Thymus (tissue), 11 donors: Measurements from ENCODE around the gene YY1. TPM values are rescaled to one million over a fixed set of nuclear protein-coding genes. Genes with fewer than 3 reads are reported as not detected.
A peak's percentile ranks its signal among the peaks of the same experiment; 100 is the strongest.

Experiments used
- DNase-seq, 9 donors: peaks; one replicate each; pipeline ENCODE4 v3.0.0-alpha.2; 2013; ENCODE audit warnings: low spot score in 9 of 9, low read depth in 6 of 9, missing footprints in 1 of 9
- H3K27ac ChIP-seq, 2 donors: one replicate each; pipeline ENCODE4 v1.5.1; 2013; ENCODE audit warnings: control low read depth in 1 of 2, low read depth in 1 of 2, low read length in 1 of 2, mild to moderate bottlenecking in 1 of 2, moderate library complexity in 1 of 2
- H3K27me3 ChIP-seq, 2 donors: one replicate each; pipeline ENCODE4 v1.5.1; 2013; ENCODE audit warnings: low read length in 1 of 2; ENCODE audit not compliant: control insufficient read depth in 2 of 2, insufficient read depth in 1 of 2
- H3K36me3 ChIP-seq, 2 donors: one replicate each; pipeline ENCODE4 v1.5.1; 2013; ENCODE audit warnings: low read length in 1 of 2, mild to moderate bottlenecking in 1 of 2, moderate library complexity in 1 of 2; ENCODE audit not compliant: control insufficient read depth in 2 of 2, insufficient read depth in 2 of 2
- H3K4me1 ChIP-seq, 2 donors: one replicate each; pipeline ENCODE4 v1.5.1; 2013; ENCODE audit warnings: low read length in 2 of 2; ENCODE audit not compliant: control insufficient read depth in 2 of 2, insufficient read depth in 2 of 2
- H3K4me3 ChIP-seq, 2 donors: one replicate each; pipeline ENCODE4 v1.5.1; 2013; ENCODE audit warnings: low read length in 2 of 2, control low read depth in 1 of 2, mild to moderate bottlenecking in 1 of 2
- H3K9me3 ChIP-seq, 2 donors: one replicate each; pipeline ENCODE4 v1.5.1; 2013; ENCODE audit warnings: low read length in 1 of 2, mild to moderate bottlenecking in 1 of 2; ENCODE audit not compliant: control insufficient read depth in 2 of 2, insufficient read depth in 1 of 2
- WGBS: extraction: QIAGEN DNeasy Blood & Tissue Kit; methylation state at CpG from one replicate; pipeline ENCODE4 v1.1.7; 2013; 5-methylcytosine and 5-hydroxymethylcytosine counted together
- polyA plus RNA-seq: library from polyadenylated mRNA; stranded (reverse); fragments of 200-250 nt; gene quantifications from one replicate; pipeline ENCODE4 v1.2.3, GENCODE V29; 2013
- total RNA-seq: library from RNA; stranded (reverse); fragments of 120-200 nt; gene quantifications from one replicate; pipeline ENCODE4 v1.2.4, GENCODE V29; 2013
- donor health status: healthy.

YY1 gene
- total and polyA plus RNA-seq, 2 donors: 66.7 to 72.3 TPM

DNA sequence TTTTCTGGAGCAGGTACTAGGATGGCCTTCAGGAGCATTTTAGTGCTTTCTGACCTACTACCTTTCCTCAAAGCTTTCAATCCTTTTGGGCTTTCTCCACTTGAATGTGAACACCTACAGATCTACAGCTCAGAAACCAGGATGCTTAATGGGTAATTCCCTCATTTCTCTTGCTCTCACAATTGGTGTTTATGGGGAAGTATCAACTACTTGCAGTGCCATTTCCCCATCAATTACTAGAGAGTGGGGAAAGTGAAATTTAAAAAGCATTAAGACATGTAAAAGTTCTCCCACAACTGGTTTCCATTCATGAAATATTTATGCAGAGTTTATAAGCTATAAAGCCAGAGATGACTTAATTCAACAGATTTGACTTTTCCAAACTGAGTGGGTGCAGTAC is 2.1 kb upstream of the YY1 start:
- peaks cover 12 to 21% of the 10 kb centered on the region in 2 donors for H3K4me1 ChIP-seq
- DNase-seq: peak in 1 of 9 donors; percentile 27
- H3K27me3 ChIP-seq: no peaks in the 10 kb centered on the region
- peak overlapping the region; percentile 81 to 100 for H3K4me3 ChIP-seq
- H3K27ac ChIP-seq: peak overlapping the region in 1 of 2 donors; percentile 86
- H3K9me3 ChIP-seq: no peaks in the 10 kb centered on the region
- H3K36me3 ChIP-seq: peaks cover 4 to 12% of the 10 kb centered on the region in 2 donors

DNA sequence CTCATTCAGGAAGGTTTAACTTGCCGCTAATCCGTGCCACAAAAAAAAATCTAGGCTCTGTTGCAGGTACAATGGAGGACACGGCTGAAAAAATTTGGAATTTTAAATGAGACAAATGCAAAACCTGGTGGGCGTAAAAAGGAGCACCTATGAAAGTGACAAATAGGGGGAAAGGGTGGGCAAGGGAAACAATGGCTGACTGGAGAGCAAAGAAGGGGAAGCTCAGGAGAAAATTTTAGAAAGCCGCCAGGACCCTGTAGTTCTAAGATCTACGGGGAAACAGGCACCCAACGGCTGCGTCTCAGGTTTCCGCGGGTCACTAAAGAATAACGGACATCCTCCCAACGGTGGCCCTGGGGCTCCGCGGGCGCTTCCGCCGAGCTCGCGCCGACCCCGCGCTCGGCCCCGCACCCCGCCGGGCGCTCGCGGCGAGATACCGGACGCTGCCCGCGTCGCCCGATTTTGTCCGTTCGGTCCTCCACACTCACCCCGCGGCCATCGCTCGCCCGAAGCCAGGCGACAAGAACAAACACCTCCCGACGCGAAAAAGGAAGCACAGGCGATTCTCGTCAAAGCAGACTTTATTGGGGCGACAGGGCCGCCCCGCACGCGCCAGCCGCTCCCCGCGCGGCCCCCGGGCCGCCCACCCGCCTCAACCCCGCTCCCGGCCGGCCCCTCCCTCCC is 1.1 kb upstream of the YY1 start:
- Histone ChIP-seq H3K9me3 (no peaks in the 10 kb centered on the region), H3K4me1 (peaks cover 16 to 27% of the 10 kb centered on the region in 2 donors), H3K36me3 (peaks cover 0 to 10% of the 10 kb centered on the region in 2 donors), H3K27me3 (no peaks in the 10 kb centered on the region), H3K27ac (peak overlapping the region; percentile 86 to 95), H3K4me3 (peak overlapping the region; percentile 81 to 100)
- DNase-seq: peak in 2 of 9 donors; percentile 40 to 62
- WGBS: under 1% methylated on average over 64 of the region's 64 CpGs

DNA sequence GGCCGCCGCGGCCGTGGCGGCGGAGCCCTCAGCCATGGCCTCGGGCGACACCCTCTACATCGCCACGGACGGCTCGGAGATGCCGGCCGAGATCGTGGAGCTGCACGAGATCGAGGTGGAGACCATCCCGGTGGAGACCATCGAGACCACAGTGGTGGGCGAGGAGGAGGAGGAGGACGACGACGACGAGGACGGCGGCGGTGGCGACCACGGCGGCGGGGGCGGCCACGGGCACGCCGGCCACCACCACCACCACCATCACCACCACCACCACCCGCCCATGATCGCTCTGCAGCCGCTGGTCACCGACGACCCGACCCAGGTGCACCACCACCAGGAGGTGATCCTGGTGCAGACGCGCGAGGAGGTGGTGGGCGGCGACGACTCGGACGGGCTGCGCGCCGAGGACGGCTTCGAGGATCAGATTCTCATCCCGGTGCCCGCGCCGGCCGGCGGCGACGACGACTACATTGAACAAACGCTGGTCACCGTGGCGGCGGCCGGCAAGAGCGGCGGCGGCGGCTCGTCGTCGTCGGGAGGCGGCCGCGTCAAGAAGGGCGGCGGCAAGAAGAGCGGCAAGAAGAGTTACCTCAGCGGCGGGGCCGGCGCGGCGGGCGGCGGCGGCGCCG is 381 bp downstream of the YY1 start:
- WGBS: under 1% methylated on average over 93 of the region's 93 CpGs
- DNase-seq: peak in 2 of 9 donors; percentile 47 to 48
- Histone ChIP-seq H3K4me3 (peak overlapping the region; percentile 83 to 100), H3K36me3 (peaks cover 1 to 11% of the 10 kb centered on the region in 2 donors), H3K27me3 (no peaks in the 10 kb centered on the region), H3K4me1 (peaks cover 16 to 27% of the 10 kb centered on the region in 2 donors), H3K27ac (peak overlapping the region; percentile 92 to 95), H3K9me3 (no peaks in the 10 kb centered on the region)

DNA sequence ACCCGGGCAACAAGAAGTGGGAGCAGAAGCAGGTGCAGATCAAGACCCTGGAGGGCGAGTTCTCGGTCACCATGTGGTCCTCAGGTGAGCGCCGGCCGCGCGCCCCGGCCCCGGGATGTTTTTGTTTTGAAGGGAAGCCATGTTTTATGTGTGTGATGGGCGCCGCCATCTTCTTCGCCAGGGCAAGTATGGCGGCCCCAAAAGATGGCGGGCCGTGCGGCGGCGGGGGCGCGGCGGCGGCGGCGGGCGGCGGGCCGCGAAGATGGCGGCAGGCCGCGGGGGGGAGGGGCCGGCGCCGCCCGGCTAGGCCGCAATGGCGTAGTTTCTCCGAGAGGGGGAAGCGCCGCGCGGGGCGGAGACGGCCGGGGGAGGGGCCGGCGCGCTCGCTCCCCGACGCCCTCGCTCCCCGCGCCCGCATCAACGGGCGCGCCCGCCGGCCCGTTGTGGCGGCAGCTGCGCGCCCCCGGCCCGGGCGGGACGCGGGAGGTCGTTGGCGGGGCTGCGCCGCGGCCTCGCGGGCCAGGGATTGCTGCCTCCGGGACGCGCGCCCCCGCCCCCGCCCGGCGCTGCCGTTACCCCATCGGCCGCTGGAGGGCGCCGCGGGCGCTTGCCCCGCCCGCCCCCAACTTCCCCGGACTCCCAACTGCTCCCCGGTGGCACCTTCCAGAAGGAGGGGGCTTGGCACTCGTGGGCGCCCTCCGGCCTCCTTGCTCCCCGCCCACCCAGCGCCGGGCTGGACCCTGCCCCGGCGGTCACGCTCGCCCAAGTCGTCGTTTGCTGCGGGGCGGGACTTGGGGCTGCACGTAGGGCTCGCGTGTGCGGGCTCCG is 1.1 kb downstream of the YY1 start:
- WGBS: 1% methylated on average over 115 of the region's 115 CpGs
- peak in 6 of 9 donors; percentile 68 to 89 (median 78) for DNase-seq
- peaks cover 5 to 11% of the 10 kb centered on the region in 2 donors for H3K36me3 ChIP-seq
- peak overlapping the region; percentile 92 to 95 for H3K27ac ChIP-seq
- H3K4me1 ChIP-seq: peaks cover 16 to 27% of the 10 kb centered on the region in 2 donors
- H3K4me3 ChIP-seq: peak overlapping the region; percentile 83 to 100
- no peaks in the 10 kb centered on the region for H3K27me3 ChIP-seq
- H3K9me3 ChIP-seq: no peaks in the 10 kb centered on the region

DNA sequence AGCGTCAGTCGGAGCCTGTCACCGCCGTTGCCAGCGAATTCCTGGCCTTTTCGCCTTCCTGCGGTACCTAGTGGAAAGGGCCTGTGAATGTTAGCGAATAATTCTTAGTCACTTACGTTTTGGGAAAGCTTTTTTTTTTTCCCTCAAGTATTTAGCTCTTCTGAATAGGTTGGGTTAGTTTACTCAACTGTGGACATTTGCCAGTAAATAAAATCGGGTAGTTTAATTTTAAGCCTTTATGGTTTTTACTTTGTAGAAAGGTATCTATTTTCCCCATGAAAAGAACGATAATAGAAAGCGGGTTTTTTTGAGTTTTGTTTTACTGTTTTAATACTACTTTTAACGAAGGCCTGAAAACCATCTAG is 1.7 kb downstream of the YY1 start:
- Histone ChIP-seq H3K27me3 (no peaks in the 10 kb centered on the region), H3K9me3 (no peaks in the 10 kb centered on the region), H3K4me1 (peaks cover 16 to 24% of the 10 kb centered on the region in 2 donors), H3K27ac (peak overlapping the region; percentile 70 to 95), H3K4me3 (peak overlapping the region; percentile 56 to 100), H3K36me3 (peaks cover 5 to 11% of the 10 kb centered on the region in 2 donors)
- WGBS: 3% methylated on average over 13 of the region's 13 CpGs
- DNase-seq: no peak

DNA sequence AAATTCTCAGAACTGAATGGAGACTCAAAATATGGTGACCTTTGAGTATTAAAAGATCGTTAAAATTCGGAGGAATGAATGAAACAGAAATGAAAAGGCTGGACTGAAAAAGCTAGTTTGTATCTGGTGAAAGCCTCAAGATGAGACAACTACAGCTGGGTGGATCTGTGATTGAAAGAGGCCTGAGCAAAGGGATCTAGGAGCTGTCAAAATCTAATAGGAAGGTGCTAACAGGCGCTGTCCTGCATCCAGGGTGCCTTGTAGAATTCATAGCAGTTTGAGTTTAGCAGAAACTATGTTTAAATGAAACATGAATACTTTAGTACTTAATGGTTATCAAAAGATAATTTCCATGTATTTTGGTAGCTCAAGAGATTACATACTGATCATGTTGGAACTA is 2.3 kb downstream of the YY1 start:
- H3K27ac ChIP-seq: no peak overlapping the region
- WGBS: 65% methylated on average over 3 of the region's 3 CpGs

DNA sequence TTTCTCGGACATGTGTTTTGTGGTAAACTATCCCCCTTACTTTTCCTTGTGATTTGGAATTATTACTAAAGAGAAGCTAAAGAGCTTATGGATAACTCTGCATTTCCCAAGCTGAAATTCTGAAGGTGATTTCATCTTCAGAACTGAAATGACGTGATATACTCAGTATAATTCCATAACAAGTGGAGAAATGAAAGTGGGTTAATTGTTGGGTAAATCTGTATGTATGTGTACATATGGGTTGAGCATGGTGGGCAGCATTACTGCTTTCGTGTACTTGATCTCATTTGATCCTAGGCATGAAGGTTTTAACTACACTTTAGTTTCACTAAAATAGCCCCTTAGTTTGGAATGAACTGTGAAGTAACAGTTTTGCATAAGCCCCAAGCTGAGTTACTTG is 4.1 kb downstream of the YY1 start:
- H3K4me1 ChIP-seq: peaks cover 15% of the 10 kb centered on the region in 2 donors
- no peak for DNase-seq
- H3K27ac ChIP-seq: no peak overlapping the region
- WGBS: 87% methylated on average over 3 of the region's 3 CpGs
- H3K4me3 ChIP-seq: no peak overlapping the region
- no peaks in the 10 kb centered on the region for H3K9me3 ChIP-seq
- H3K36me3 ChIP-seq: peaks cover 8 to 9% of the 10 kb centered on the region in 2 donors
- H3K27me3 ChIP-seq: no peaks in the 10 kb centered on the region

More for the DNA sequence above, 2.3 kb downstream of the YY1 start:
- no peaks in the 10 kb centered on the region for H3K27me3 ChIP-seq
- H3K4me1 ChIP-seq: peaks cover 15 to 18% of the 10 kb centered on the region in 2 donors
- no peaks in the 10 kb centered on the region for H3K9me3 ChIP-seq
- H3K36me3 ChIP-seq: peaks cover 5 to 8% of the 10 kb centered on the region in 2 donors
- DNase-seq: no peak
- H3K4me3 ChIP-seq: peak overlapping the region; percentile 56 to 100

DNA sequence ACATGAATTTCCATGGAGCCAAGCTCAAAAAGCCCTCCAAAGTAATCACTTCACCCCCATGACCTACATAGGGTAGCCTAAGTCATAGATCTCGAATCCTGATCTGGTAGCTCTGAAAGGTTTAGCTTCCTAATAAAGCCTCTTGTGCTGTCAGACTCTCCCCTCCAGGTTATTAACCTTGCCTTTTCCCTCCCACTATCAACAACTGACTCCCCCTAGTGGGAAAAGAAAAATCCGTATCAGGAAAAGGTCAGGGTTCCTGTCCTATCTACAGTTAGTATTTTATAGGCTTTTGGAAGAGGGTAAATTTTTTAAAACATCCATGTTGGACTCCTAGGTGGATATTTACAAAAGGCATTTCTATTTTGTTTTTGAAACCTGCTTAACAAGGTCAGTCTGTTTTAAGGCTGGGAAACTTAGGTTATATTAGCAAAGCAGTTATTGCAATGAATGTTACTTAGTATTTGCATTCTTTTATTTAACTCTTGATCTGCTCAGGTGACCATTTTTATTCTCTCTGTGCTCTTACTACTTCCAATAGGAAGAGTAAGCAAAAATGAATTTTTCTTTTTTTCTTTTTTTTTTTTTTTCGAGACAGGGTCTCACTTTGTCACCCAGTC is 8.0 kb downstream of the YY1 start:
- Histone ChIP-seq H3K4me3 (no peak overlapping the region), H3K4me1 (peaks cover 8 to 9% of the 10 kb centered on the region in 2 donors), H3K27ac (no peak overlapping the region), H3K9me3 (no peaks in the 10 kb centered on the region), H3K27me3 (no peaks in the 10 kb centered on the region), H3K36me3 (peaks cover 12 to 21% of the 10 kb centered on the region in 2 donors)
- peak in 2 of 9 donors; percentile 34 to 69 for DNase-seq
- 38% methylated on average over 3 of the region's 3 CpGs for WGBS
